ENCODE measurements around the gene FUT1.

DNA sequence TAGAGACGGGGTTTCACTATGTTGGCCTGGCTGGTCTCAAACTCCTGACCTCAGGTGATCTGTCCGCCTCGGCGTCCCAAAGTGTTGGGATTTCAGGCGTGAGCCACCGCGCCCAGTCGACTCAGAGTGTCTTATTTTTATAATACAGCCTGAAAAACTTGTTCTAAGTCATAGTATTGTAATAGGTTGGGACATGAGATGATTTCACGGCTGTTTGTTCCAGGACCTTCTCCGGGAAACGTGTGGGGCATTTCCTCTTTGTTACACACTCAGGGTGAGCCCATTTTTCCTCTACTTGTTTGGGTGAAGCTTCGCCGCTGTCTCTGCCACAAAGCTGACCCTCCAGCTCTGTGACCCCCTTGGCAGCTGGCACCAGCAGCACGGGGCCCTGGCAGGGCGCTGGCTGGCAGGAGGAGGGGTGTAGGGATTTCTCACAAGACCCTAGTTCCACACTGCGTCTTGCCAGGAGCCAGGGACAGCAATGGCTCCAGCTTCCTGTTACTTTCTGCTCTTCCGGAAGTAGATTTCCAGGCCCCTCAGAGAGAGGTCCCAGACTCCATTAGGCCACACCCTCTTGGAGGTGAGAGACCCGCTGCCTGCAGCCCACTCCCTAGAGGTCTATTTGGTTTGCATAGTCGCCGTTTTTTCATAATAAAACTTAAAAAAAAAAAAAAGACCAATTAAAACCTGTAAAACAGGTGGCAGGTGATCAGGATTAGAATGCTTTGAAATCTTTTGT lies 18.5 kb upstream of the FUT1 start:
- no peak for TF ChIP-seq RAD21 (IDR thresholded peaks at IDR 0.05)
- TF ChIP-seq, protein P1, sequence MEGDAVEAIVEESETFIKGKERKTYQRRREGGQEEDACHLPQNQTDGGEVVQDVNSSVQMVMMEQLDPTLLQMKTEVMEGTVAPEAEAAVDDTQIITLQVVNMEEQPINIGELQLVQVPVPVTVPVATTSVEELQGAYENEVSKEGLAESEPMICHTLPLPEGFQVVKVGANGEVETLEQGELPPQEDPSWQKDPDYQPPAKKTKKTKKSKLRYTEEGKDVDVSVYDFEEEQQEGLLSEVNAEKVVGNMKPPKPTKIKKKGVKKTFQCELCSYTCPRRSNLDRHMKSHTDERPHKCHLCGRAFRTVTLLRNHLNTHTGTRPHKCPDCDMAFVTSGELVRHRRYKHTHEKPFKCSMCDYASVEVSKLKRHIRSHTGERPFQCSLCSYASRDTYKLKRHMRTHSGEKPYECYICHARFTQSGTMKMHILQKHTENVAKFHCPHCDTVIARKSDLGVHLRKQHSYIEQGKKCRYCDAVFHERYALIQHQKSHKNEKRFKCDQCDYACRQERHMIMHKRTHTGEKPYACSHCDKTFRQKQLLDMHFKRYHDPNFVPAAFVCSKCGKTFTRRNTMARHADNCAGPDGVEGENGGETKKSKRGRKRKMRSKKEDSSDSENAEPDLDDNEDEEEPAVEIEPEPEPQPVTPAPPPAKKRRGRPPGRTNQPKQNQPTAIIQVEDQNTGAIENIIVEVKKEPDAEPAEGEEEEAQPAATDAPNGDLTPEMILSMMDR (IDR thresholded peaks at IDR 0.05; ENCODE audit: low read depth, low read length, missing input control), result no peak
- TF ChIP-seq, protein P2, sequence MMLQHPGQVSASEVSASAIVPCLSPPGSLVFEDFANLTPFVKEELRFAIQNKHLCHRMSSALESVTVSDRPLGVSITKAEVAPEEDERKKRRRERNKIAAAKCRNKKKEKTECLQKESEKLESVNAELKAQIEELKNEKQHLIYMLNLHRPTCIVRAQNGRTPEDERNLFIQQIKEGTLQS (IDR thresholded peaks at IDR 0.05), result no peak
- TF ChIP-seq GABPA (IDR thresholded peaks at IDR 0.05 in 1 of 2, conservative IDR thresholded peaks at IDR 0.05 in 1 of 2), result no peak

Data from liver (tissue), 3 donors.